ENCODE data around the gene GPR119.
"Not testable (repeated sequence)": the region's sequence is repeated elsewhere in the genome, so short reads cannot be mapped to it uniquely, and the experiment has no call there.

The GPR119 gene

DNA sequence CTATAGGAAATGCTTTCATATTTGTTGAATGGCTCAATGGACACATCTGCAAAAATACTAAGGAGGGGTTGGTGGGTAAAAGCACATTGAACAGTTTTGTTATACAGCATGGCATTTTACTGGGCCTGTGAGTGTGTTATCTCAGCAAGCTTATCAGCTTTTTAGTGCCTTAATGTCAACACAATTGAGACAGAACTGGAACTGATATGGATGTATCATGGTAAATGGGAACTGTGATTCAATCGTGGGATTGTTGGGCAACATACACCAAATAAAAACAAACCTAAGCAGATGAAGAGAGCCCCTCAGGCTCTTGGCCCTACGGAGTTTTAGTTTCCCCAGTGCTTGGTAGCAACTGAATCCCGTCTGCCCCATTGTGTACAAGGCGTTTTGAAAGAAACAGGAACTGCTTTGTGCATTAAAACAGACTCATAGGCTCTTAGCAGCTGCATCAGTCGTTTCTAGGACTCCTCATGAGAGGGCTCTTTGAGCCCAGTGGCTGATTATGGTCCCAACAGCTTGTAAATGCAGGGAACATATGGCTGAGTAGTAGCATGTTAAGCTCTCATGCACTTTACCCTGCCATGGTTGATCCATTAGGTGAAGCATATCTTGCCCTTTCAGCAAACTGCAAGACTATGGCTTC lies 7.3 kb downstream of the GPR119 start:
- no peak overlapping the region for H3K4me3 ChIP-seq (ENCODE audit: low read length)
- no peak for TF ChIP-seq ZNF274 (IDR thresholded peaks at IDR 0.05; ENCODE audit: low read depth, low read length)

DNA sequence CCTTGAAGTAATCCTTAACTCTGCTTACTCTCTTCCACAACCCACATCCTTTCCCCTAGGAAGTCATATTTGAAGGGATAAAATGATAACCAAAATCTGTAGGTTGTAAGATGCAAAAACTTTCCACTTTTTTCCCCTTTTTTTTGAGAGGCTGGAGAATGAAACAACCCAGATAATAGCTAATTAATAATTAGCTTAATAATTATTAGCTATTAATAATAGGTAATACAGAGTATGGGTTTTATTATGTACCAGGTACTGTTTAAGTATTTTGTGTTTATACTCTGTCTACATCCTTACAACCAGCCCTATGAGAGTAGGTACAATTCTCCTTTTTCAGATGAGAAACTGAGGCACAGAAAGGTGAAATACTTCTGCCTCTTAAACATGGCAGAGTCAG lies 9.4 kb downstream of the GPR119 start:
- no peak overlapping the region for H3K4me3 ChIP-seq (ENCODE audit: low read length)
- TF ChIP-seq ZNF274 (IDR thresholded peaks at IDR 0.05; ENCODE audit: low read depth, low read length): no peak

DNA sequence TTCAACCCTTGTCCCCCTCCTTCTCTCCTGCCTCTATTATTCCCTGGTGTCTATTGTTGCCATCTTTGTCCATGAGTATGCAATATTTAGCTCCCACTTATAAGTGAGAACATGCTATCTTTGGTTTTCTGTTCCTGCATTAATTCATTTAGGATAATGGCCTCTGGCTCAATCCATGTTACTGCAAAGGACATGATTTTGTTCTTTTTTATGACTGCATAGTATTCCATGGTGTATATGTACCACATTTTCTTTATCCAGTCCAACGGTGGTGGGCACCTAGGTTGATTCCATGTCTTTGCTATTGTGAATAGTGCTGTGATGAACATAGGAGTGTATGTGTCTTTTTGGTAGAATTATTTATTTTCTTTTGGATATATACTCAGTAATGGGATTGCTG lies 33.4 kb downstream of the GPR119 start:
- not testable (repeated sequence) for H3K4me3 ChIP-seq (ENCODE audit: low read length)

DNA sequence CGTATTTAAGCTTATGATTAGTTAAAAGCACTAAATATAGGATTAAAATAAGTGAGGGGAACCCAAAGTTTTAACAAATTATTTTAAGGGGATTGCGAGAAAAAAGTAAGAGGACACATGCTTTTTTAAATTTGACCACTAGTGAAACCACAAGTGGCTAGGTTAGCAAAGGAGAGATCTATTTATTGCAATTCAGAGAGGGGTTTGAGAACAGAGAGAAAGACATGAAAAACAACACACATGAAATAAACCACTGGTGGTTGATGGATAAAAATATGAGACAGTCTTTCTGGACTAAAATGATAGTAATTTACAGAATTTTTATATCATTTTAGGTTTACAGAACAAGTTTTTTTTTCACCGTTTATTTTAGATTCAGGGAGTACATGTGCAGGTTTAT lies 33.9 kb downstream of the GPR119 start:
- TF ChIP-seq ZNF274 (IDR thresholded peaks at IDR 0.05; ENCODE audit: low read depth, low read length): no peak
- no peak overlapping the region for H3K4me3 ChIP-seq (ENCODE audit: low read length)

DNA sequence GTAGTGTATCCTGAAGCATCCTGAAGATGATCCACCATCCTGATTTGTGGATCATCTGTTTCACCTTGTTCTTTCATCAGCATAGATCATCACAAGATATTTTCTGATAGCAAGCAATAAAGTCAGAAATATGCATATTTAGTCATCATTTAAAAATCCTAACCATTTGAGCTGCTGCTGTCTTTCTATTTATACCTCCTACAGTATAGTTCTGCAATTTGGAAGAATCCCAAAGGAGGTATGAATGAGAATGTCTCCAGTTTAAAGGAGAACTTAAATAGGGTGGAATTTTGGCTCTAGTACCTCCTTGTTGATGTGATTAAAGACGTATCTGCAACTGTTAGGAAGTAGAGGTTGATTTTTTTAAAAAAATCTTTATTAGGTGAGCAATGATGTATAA lies 38.2 kb downstream of the GPR119 start:
- no peak overlapping the region for H3K4me3 ChIP-seq (ENCODE audit: low read length)
- no peak for TF ChIP-seq ZNF274 (IDR thresholded peaks at IDR 0.05; ENCODE audit: low read depth, low read length)

DNA sequence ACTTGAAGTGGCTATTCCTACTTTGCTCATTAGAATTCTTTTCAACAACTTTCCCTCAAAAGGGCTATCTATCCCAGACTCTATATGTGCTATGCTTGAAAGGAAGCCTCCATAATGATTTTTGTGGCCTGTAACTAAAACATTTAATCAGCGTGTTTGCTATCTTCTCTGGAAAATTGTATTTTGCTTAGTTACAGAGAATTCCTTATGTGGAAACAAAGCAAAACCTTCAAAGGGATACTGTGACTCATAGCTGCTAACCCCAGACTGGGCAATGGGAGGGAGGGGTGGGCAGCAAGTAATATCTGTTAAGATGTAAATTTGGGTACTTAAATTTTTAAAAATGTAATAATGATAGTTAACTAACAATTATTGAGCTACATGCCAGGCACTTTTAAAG lies 42.1 kb downstream of the GPR119 start:
- no peak overlapping the region for H3K4me3 ChIP-seq (ENCODE audit: low read length)

DNA sequence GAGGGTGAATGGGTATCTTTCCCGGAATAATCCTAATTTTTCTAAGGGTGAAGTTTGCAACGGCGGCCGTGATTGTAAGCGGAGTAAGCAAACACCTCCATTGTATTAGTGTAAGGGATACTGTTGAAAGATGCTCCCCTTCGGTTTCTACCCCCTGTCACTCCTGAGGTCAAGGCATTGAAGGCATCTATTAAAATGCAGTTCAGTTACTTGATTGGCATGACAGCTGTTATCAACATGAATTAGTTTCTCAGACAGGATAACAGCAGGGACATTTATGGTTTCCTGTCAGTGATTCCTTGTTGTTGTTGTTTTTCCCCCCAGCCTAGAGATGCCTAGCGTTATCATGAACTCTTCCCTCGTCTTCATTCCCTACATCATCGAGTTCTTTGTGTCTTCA lies 45.2 kb downstream of the GPR119 start:
- H3K4me3 ChIP-seq (ENCODE audit: low read length): peak overlapping the region; percentile 71

More for the DNA sequence above, 42.1 kb downstream of the GPR119 start:
- TF ChIP-seq ZNF274 (IDR thresholded peaks at IDR 0.05; ENCODE audit: low read depth, low read length): no peak

DNA sequence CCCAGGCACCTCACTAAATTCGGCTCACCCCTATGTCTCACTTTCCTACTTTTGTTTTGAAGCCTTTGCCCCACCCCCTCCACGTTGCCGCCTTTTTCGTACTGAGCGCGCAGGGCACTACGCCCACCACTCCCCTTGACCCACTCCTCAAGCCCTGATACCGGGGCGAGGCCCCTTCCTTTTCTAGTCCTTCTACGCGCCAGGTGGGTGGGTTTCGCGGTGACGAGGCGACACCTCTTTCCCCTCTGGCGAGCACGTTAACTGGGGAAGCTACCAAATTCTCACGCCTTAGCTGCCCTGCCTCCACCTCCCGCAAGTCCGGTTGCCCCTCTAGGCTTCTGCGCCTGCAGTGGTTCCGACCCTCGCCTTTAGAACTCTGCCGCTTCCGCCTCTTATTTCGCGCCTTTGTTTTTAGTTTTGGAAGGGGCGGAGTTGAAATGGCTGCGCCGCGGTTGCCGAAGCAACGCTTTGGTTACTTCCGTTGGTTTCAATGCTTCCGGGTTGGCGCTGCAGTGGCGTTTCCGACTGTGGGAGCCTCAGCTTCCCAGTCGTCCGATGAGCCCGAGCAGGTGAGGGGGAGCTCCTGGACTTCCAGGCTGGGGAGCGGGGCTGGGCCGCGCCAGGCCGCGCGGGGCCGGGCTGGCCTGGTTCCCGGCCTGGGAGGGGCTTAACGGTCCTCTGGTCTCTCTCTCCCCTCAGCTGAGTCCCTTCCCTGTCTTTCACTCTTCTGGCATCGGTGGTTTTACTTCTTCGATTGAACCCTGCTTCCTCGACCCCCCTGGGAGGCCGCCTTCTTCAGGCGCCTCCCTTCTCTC lies 45.9 kb downstream of the GPR119 start, which contains the start of gene SLC25A14:
SLC25A14 (plus strand) TSS at position 512 of the 815 bp plus-strand sequence. CDS start 360 bp downstream, outside the sequence.
- no peak for TF ChIP-seq ZNF274 (IDR thresholded peaks at IDR 0.05; ENCODE audit: low read depth, low read length)
- peak within 1 kb of the TSS; percentile 71 for H3K4me3 ChIP-seq (ENCODE audit: low read length)

More for the DNA sequence above, 45.2 kb downstream of the GPR119 start:
- no peak for TF ChIP-seq ZNF274 (IDR thresholded peaks at IDR 0.05; ENCODE audit: low read depth, low read length)

DNA sequence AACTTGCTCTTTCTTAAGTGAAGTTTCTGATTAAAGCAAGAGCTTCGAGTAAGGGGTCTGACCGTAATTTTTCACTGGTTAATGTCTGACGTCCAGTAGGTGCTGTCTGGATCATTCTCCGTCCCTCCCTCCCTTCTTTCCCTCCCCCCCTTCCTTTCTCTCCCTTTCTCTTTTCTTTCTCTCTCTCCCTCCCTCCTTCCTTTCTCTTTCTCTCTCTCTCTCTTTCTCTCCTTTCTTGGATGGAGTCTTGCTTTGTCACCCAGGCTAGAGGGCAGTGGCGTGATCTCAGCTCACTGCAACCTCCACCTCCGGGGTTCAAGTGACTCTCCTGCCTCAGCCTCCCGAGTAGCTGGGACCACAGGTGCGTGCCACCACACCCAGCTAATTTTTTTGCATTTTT lies 46.6 kb downstream of the GPR119 start:
- H3K4me3 ChIP-seq (ENCODE audit: low read length): peak overlapping the region; percentile 71; the same call in 1 of the 2 replicates

DNA sequence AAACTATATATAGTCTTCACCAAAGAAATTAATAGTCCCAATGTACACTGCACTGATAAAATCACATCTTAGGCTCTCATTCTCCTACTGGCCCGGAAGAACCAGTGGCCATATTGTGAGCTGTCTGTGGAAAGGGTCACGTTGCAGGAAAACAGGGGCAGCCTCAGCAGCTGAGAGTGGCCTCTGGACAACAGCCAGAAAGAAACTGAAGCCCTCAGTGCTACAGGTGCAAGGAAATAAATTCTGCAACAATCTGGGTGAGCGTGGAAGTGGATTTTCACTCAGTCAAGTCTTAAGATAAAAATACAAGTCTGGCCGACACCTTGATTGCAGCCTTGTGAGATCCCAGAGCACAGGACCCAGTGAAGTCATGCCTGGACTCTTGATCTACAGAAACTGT lies 48.9 kb downstream of the GPR119 start:
- H3K4me3 ChIP-seq (ENCODE audit: low read length): no peak overlapping the region
- no peak for TF ChIP-seq ZNF274 (IDR thresholded peaks at IDR 0.05; ENCODE audit: low read depth, low read length)
